Endothelial cell of umbilical vein (primary cell): Measurements from ENCODE around the gene PNPLA5. TPM values are rescaled to one million over a fixed set of nuclear protein-coding genes. Genes with fewer than 3 reads are reported as not detected.

Source experiments
- BruUV-seq: library from RNA; stranded (reverse); fragments of 400-500 nt; replicated peaks from 2 replicates; lab custom pipeline; 2021; lab: Mats Ljungman, UMichigan
- CTCF ChIA-PET: fragments of 300-600, 350-600 bp; sonication (Branson Sonifier 250); formaldehyde crosslinking; loops from one replicate; lab custom pipeline; 2021; ENCODE audit warnings: antibody characterized with exemption, inconsistent platforms; lab: Charles Lee
- POLR2A ChIA-PET: fragments of 300-600, 350-600 bp; sonication (Branson Sonifier 250); formaldehyde crosslinking; loops from one replicate; lab custom pipeline; 2021; ENCODE audit warnings: antibody characterized with exemption, inconsistent platforms; lab: Charles Lee
- DNase-seq: peaks from one replicate; pipeline ENCODE4 v3.0.0-alpha.2; 2011; ENCODE audit warnings: low read depth, low spot score
- FAIRE-seq: peaks from 2 replicates; lab custom pipeline; 2011; peaks lifted over from hg19 to GRCh38; lab: Jason Lieb, UNC
- H2AFZ ChIP-seq: 2 replicates; pipeline ENCODE4 v1.6.0; 2012; ENCODE audit warnings: low read depth, low read length, control low read depth, inconsistent platforms
- H3K27ac ChIP-seq: 2 replicates; pipeline ENCODE4 v1.5.1; 2011; ENCODE audit warnings: low read depth, mild to moderate bottlenecking, control low read depth, low read length, moderate library complexity; ENCODE audit not compliant: insufficient read depth
- H3K27me3 ChIP-seq, 2 experiments: 2 replicates each; pipeline versions ENCODE4 v1.6.0 to v1.6.1; 2011; ENCODE audit warnings: low read length in 2 of 2, mixed read lengths in 1 of 2; ENCODE audit not compliant: control insufficient read depth in 2 of 2, insufficient read depth in 2 of 2
- H3K36me3 ChIP-seq, 2 experiments: 2 replicates in 1 of 2; 3 replicates in 1 of 2; pipeline ENCODE4 v1.5.1; 2011; ENCODE audit warnings: low read length in 2 of 2, mild to moderate bottlenecking in 1 of 2, moderate library complexity in 1 of 2; ENCODE audit not compliant: control insufficient read depth in 2 of 2, insufficient read depth in 2 of 2; ENCODE audit errors: extremely low read depth in 1 of 2
- H3K4me1 ChIP-seq: 3 replicates; pipeline ENCODE4 v1.5.1; 2011; ENCODE audit warnings: mild to moderate bottlenecking, low read length; ENCODE audit not compliant: control insufficient read depth, insufficient read depth; ENCODE audit errors: extremely low read depth
- H3K4me2 ChIP-seq: 2 replicates; pipeline ENCODE4 v1.6.1; 2011; ENCODE audit warnings: low read length, control low read depth, mixed read lengths; ENCODE audit not compliant: insufficient read depth
- H3K4me3 ChIP-seq, 3 experiments: fragments of 200-600 bp in 1 of 3; sonication (generic), shearing (Covaris generic) in 1 of 3; replicated peaks in 1 of 3; 2 replicates each; pipeline ENCODE4 v1.5.1; 2011 to 2016; ENCODE audit warnings: control low read depth in 3 of 3, low read length in 3 of 3, mild to moderate bottlenecking in 2 of 3, inconsistent platforms in 1 of 3, low read depth in 1 of 3, moderate library complexity in 1 of 3; ENCODE audit not compliant: insufficient read depth in 1 of 3
- H3K79me2 ChIP-seq: 2 replicates; pipeline ENCODE4 v1.6.0; 2012; ENCODE audit warnings: low read length, inconsistent platforms; ENCODE audit not compliant: control insufficient read depth, insufficient read depth
- H3K9ac ChIP-seq: replicated peaks from 2 replicates; pipeline ENCODE3; 2011; ENCODE audit warnings: low read length, control low read depth; ENCODE audit not compliant: insufficient read depth; ENCODE audit errors: extremely low read depth
- H3K9me1 ChIP-seq: replicated peaks from 3 replicates; pipeline ENCODE4 v1.6.0; 2011; ENCODE audit warnings: mild to moderate bottlenecking, low read length; ENCODE audit not compliant: control insufficient read depth, insufficient read depth; ENCODE audit errors: extremely low read depth
- H3K9me3 ChIP-seq: replicated peaks from 2 replicates; pipeline ENCODE4 v1.5.1; 2012; ENCODE audit warnings: low read length, inconsistent platforms; ENCODE audit not compliant: control insufficient read depth, insufficient read depth
- H4K20me1 ChIP-seq: replicated peaks from 2 replicates; pipeline ENCODE3; 2011; ENCODE audit warnings: mild to moderate bottlenecking, low read length; ENCODE audit not compliant: control insufficient read depth, insufficient read depth; ENCODE audit errors: extremely low read depth
- CTCF ChIP-seq, 2 donors: IDR thresholded peaks; 1 replicate in 1 of 2; 2 replicates in 1 of 2; pipeline ENCODE4 v1.5.1; 2011; ENCODE audit warnings: low read length in 2 of 2, mild to moderate bottlenecking in 2 of 2, moderate library complexity in 2 of 2, control low read depth in 1 of 2, inconsistent platforms in 1 of 2, low read depth in 1 of 2; ENCODE audit not compliant: insufficient read depth in 1 of 2; ENCODE audit errors: extremely low read depth in 1 of 2
- EZH2 ChIP-seq: IDR thresholded peaks from 2 replicates; pipeline ENCODE4 v1.6.1; 2012; ENCODE audit warnings: borderline replicate concordance, low read depth, mild to moderate bottlenecking, moderate library complexity, low read length, inconsistent platforms; ENCODE audit not compliant: severe bottlenecking
- FOS ChIP-seq: IDR thresholded peaks from 2 replicates; pipeline ENCODE4 v1.6.1; 2011; ENCODE audit warnings: mild to moderate bottlenecking, low read length, moderate library complexity, borderline replicate concordance; ENCODE audit not compliant: insufficient read depth
- GATA2 ChIP-seq: IDR thresholded peaks from 2 replicates; pipeline ENCODE4 v1.7.0; 2011; ENCODE audit warnings: low read depth, mild to moderate bottlenecking, moderate library complexity, mixed read lengths, low read length; ENCODE audit not compliant: insufficient read length, insufficient read depth
- JUN ChIP-seq: IDR thresholded peaks from 2 replicates; pipeline ENCODE4 v1.6.1; 2011; ENCODE audit warnings: borderline replicate concordance, low read depth; ENCODE audit not compliant: insufficient read length, insufficient read depth
- MAX ChIP-seq: IDR thresholded peaks from 2 replicates; pipeline ENCODE4 v1.6.1; 2011; ENCODE audit not compliant: insufficient read depth, insufficient read length
- MYC ChIP-seq: IDR thresholded peaks from one replicate; pipeline ENCODE4 v1.6.1; 2011; ENCODE audit warnings: mild to moderate bottlenecking, low read depth, low read length
- POLR2A ChIP-seq: IDR thresholded peaks from 2 replicates; pipeline ENCODE4 v1.6.1; 2012; ENCODE audit warnings: low read depth, mild to moderate bottlenecking, control low read depth, low read length
- POLR2AphosphoS5 ChIP-seq: IDR thresholded peaks from 2 replicates; pipeline ENCODE4 v1.6.1; 2012; ENCODE audit warnings: low read depth, mild to moderate bottlenecking, control low read depth, low read length, moderate library complexity; ENCODE audit not compliant: insufficient read depth
- dilution Hi-C: fragments of 300-500 bp; cut with MboI; formaldehyde crosslinking; loops from one replicate; pipeline ENCODE4 v1.15.0; 2019; ENCODE audit warnings: low sequenced_read_pairs; ENCODE audit not compliant: extremely low pct_ligation_motif_present
- intact Hi-C: fragments of 100-400 bp; cut with micrococcal nuclease; formaldehyde crosslinking; loops from one replicate; pipeline ENCODE4 v1.10.0; 2022
- polyA plus RNA-seq, 4 experiments: library from polyadenylated mRNA; depleted of rRNA in 3 of 4; stranded (reverse) in 3 of 4; unstranded in 1 of 4; fragments of >200 nt; gene quantifications; 2 replicates each; pipeline versions ENCODE4 v1.2.1 to v1.2.3, GENCODE V29; 2011 to 2012; ENCODE audit warnings: missing spikeins in 1 of 4
- total RNA-seq: library from RNA; stranded (reverse); gene quantifications from 2 replicates; pipeline ENCODE4 v1.2.3, GENCODE V29; 2021

PNPLA5 gene
- total and polyA plus RNA-seq, 2 donors (not counting 3 experiments of a cell fraction or from before 2014, with no cell fraction given): not detected

GRCh38 chr22:43911351-43911750, 19.5 kb upstream of the PNPLA5 start:
- ChIA-PET POLR2A (no interaction called here), CTCF (interaction anchor here (1.0 kb wide), 1 partner anchor 12 kb away, joined by 3 read pairs; the partner anchor contains the start of gene PNPLA3)
- no peaks in the 10 kb centered on the region for H4K20me1 ChIP-seq
- DNase-seq: no peak
- no peak overlapping the region for H2AFZ ChIP-seq
- dilution Hi-C loops (no loop called here), intact Hi-C loops (no loop called here)
- H3K4me2 ChIP-seq: no peak overlapping the region
- no peak overlapping the region for H3K9ac ChIP-seq
- H3K9me1 ChIP-seq: no peaks in the 10 kb centered on the region
- H3K27ac ChIP-seq: no peak overlapping the region
- no peaks in the 10 kb centered on the region for H3K36me3 ChIP-seq
- no peak overlapping the region for H3K4me3 ChIP-seq
- peaks cover 0 to 3% of the 10 kb centered on the region in 2 experiments for H3K27me3 ChIP-seq
- no peaks in the 10 kb centered on the region for H3K4me1 ChIP-seq
- FAIRE-seq: no peak
- no peaks in the 10 kb centered on the region for H3K79me2 ChIP-seq
- no peaks in the 10 kb centered on the region for H3K9me3 ChIP-seq
- TF ChIP-seq CTCF (IDR thresholded peaks at IDR 0.05; ENCODE audit: extremely low read depth in 1 of 2, insufficient read depth in 1 of 2, low read depth in 1 of 2, low read length in 2 of 2) (no peak), POLR2A (no peak), MAX (no peak), MYC (no peak)
- no TSS peak for BruUV-seq

- FAIRE-seq: no peak
- dilution Hi-C loops: no loop called here
Measured at GRCh38 chr22:43910178-43910695, 18.4 kb upstream of the PNPLA5 start.

More at GRCh38 chr22:43910178-43910695, 18.4 kb upstream of the PNPLA5 start:
- ChIA-PET POLR2A (no interaction called here), CTCF (interaction anchor here (0.6 to 1.0 kb wide), 2 partner anchors 13 to 36 kb away, joined by 3 read pairs; partner anchors contain the start of gene PNPLA3)
- no peaks in the 10 kb centered on the region for H3K79me2 ChIP-seq
- H3K9me1 ChIP-seq: no peaks in the 10 kb centered on the region
- peaks cover 0 to 3% of the 10 kb centered on the region in 2 experiments for H3K27me3 ChIP-seq
- H3K9me3 ChIP-seq: no peaks in the 10 kb centered on the region
- H3K9ac ChIP-seq: no peak overlapping the region
- H3K4me3 ChIP-seq: no peak overlapping the region
- intact Hi-C loops: no loop called here
- TF ChIP-seq POLR2A (no peak), POLR2AphosphoS5 (no peak), MAX (no peak), GATA2 (no peak), MYC (no peak), EZH2 (no peak), JUN (no peak), FOS (no peak), CTCF (IDR thresholded peaks at IDR 0.05; ENCODE audit: extremely low read depth in 1 of 2, insufficient read depth in 1 of 2, low read depth in 1 of 2, low read length in 2 of 2) (no peak)
- no peak overlapping the region for H3K27ac ChIP-seq
- H4K20me1 ChIP-seq: no peaks in the 10 kb centered on the region
- H3K36me3 ChIP-seq: no peaks in the 10 kb centered on the region
- no peak overlapping the region for H2AFZ ChIP-seq
- BruUV-seq: no TSS peak
- H3K4me1 ChIP-seq: no peaks in the 10 kb centered on the region
- no peak overlapping the region for H3K4me2 ChIP-seq
- DNase-seq: no peak
